ENCODE measurements around the gene IRF2BP2. TPM values are rescaled to one million over a fixed set of nuclear protein-coding genes. Genes with fewer than 3 reads are reported as not detected.

The IRF2BP2 gene
- total and polyA plus RNA-seq, 10 of the 15 experiments (the other 5 are each of a cell fraction or from before 2014, with no cell fraction given) = 7.5 to 114 (median 52.3) TPM

- no peak for TF ChIP-seq E2F4 (IDR thresholded peaks at IDR 0.05; ENCODE audit: low read depth, low read length)
- TF ChIP-seq CBFB (IDR thresholded peaks at IDR 0.05; ENCODE audit: low read depth) = no peak
- no peak for TF ChIP-seq NFYA (IDR thresholded peaks at IDR 0.05; ENCODE audit: borderline replicate concordance, low read depth, low read length)
- TF ChIP-seq HCFC1 (IDR thresholded peaks at IDR 0.05; ENCODE audit: low read length) = no peak
- TF ChIP-seq USF1 (IDR thresholded peaks at IDR 0.05; ENCODE audit: borderline replicate concordance, extremely low read length, insufficient read depth, low read depth, low read length) = no peak
- no peak for TF ChIP-seq PBX3 (IDR thresholded peaks at IDR 0.05; ENCODE audit: insufficient replicate concordance, low read depth, low read length)
- TF ChIP-seq CHD2 (IDR thresholded peaks at IDR 0.05; ENCODE audit: borderline replicate concordance, low read depth, low read length) = no peak
- TF ChIP-seq TCF3 (IDR thresholded peaks at IDR 0.05; ENCODE audit: borderline replicate concordance, insufficient read depth, low read depth, low read length) = no peak
- 0 out of 2 replicates have a peak, but pooled peaks have one; percentile 20 for TF ChIP-seq ZBED1 (IDR thresholded peaks at IDR 0.05; ENCODE audit: borderline replicate concordance)
- TF ChIP-seq BCL3 (IDR thresholded peaks at IDR 0.05; ENCODE audit: borderline replicate concordance, insufficient read depth, low read depth, low read length, poor library complexity, severe bottlenecking) = peak; percentile 69
Measured at GRCh38 chr1:234604495-234605398, 5.2 kb downstream of the IRF2BP2 start (continued).
